Activated naive CD8-positive, alpha-beta T cell treated with anti-CD3 and anti-CD28 coated beads, Interleukin-2, amount 10 ng/mL, durations not matched to agents 7 days and 5 days (primary cell): ENCODE measurements around the gene SLC7A5. TPM values are rescaled to one million over a fixed set of nuclear protein-coding genes. Genes with fewer than 3 reads are reported as not detected.
"Not testable (repeated sequence)": the region's sequence is repeated elsewhere in the genome, so short reads cannot be mapped to it uniquely, and the experiment has no call there.

Source experiments
- ATAC-seq: fragments of 150-1000 bp; cut with Tn5 transposase; one replicate; pipeline ENCODE4 v1.10.0; 2021; ENCODE audit warnings: low read depth, moderate library complexity
- POLR2A ChIA-PET: fragments of 350-600 bp; sonication (Branson Sonifier 250); formaldehyde crosslinking; loops from one replicate; lab custom pipeline; 2021; ENCODE audit warnings: antibody characterized with exemption; lab: Charles Lee
- DNase-seq: peaks from one replicate; pipeline ENCODE4 v3.0.0; 2021
- H3K27ac Mint-ChIP-seq: one replicate; pipeline ENCODE4 v1.8.0; 2022; ENCODE audit warnings: mild to moderate bottlenecking, mixed read lengths
- H3K27me3 Mint-ChIP-seq: one replicate; pipeline ENCODE4 v1.8.0; 2022; ENCODE audit warnings: mild to moderate bottlenecking, moderate library complexity, mixed read lengths
- H3K36me3 Mint-ChIP-seq: one replicate; pipeline ENCODE4 v1.8.0; 2021; ENCODE audit warnings: mild to moderate bottlenecking, mixed read lengths
- H3K4me1 Mint-ChIP-seq: one replicate; pipeline ENCODE4 v1.8.0; 2021; ENCODE audit warnings: mixed read lengths
- H3K4me3 Mint-ChIP-seq: one replicate; pipeline ENCODE4 v1.8.0; 2022; ENCODE audit warnings: mild to moderate bottlenecking, moderate library complexity, mixed read lengths
- H3K9me3 Mint-ChIP-seq: one replicate; pipeline ENCODE4 v1.8.0; 2021; ENCODE audit warnings: mixed read lengths
- microRNA-seq: library from miRNA; unstranded; fragments of <30 nt; microRNA quantifications from one replicate; pipeline ENCODE4 v1.2.0, GENCODE V29; 2022
- total RNA-seq, 2 experiments: library from RNA; stranded (reverse); gene quantifications; one replicate each; pipeline ENCODE4 v1.2.3, GENCODE V29; 2021

The SLC7A5 gene
- total RNA-seq, 2 experiments from 2014 or later, result 59.2 to 63.9 TPM

DNA sequence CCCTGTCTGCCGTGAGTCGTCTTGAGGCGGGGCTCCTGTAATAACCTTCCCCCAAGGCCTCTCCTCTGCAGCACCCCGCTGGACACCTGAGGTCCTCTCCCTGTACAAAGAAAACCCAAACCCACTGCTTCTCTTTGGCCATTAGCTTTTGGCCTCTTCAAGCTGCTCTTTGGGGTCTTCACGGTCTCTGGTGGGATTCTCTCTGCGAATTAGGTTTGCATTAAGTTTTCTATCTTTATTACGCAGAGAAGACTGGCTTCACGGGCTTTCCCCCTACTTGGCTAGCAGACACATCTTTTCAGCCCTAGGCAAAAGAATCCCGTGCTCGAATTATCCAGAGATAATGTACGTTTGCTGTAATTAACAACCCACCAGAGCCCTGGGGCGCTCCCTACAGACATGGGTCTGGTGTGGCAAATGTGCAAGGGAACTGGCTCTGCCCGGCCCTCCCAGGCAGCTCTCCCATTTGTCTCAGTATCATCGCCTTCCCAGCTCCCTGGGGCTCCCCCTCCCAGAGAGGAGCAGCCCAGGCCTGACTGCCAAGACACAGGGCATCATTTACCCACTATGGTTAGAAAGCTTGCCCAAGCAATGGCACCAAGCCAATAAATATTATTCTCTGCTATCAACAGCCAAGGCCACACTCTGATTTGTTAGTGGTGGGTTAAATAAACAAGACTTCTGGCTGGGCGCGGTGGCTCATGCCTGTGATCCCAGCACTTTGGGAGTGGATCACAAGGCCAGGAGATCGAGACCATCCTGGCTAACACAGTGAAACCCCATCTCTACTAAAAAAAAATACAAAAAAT is 78.8 kb downstream of the SLC7A5 start:
- POLR2A ChIA-PET, result interaction anchor here (0.6 kb wide), 1 partner anchor 52 kb away, joined by 4 read pairs; no protein-coding TSS in a partner anchor
- no peak for DNase-seq
- H3K9me3 Mint-ChIP-seq, result no peaks in the 10 kb centered on the region
- H3K4me1 Mint-ChIP-seq, result no peaks in the 10 kb centered on the region
- no peak overlapping the region for H3K27ac Mint-ChIP-seq
- H3K36me3 Mint-ChIP-seq, result no peaks in the 10 kb centered on the region
- no peak overlapping the region for H3K4me3 Mint-ChIP-seq
- no peak for ATAC-seq
- peaks cover 8% of the 10 kb centered on the region for H3K27me3 Mint-ChIP-seq

DNA sequence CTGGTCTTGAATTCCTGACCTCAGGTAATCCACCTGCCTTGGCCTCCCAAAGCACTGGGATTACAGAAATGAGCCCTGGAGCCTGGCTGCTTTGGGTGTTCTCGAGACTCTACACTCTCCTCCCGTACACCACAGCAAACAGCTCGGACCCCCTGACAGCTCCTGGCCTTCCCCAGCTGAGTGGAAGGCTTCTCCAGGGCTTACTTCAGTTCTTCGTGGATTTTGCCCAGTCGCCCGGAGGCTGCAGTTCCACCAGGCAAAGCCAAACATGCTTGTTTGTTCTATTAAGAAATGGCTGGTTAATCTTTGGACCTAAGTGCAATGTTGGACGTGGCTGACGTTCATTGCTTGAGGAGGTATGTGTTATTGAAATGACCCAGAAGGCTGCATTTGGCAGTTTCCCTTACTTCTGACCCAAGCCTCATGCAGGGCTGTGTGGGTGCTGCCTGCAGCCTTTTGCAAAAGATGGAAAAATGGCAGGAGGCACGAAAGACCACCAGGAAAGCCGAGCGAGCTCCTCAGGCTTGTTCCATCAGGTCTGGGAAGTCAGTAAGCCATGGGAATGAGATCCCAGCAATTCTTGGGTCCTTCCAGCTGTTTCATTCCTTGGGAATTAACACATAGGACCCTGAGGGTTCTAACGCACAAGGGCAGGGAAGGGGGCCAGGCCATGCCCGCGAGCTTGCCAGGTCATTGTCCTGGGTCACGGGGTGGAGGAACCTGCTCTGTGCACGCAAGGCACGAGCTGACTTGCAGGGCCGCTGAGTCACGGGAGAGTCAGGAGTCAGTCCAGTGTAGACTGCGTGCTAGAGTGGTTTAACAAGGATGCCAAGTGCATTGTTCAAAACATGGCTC is 79.6 kb downstream of the SLC7A5 start:
- Mint-ChIP-seq H3K36me3 (no peaks in the 10 kb centered on the region), H3K27me3 (peaks cover 8% of the 10 kb centered on the region), H3K4me3 (no peak overlapping the region), H3K4me1 (no peaks in the 10 kb centered on the region), H3K27ac (no peak overlapping the region), H3K9me3 (no peaks in the 10 kb centered on the region)
- POLR2A ChIA-PET, result no interaction called here
- no peak for DNase-seq
- ATAC-seq, result no peak

DNA sequence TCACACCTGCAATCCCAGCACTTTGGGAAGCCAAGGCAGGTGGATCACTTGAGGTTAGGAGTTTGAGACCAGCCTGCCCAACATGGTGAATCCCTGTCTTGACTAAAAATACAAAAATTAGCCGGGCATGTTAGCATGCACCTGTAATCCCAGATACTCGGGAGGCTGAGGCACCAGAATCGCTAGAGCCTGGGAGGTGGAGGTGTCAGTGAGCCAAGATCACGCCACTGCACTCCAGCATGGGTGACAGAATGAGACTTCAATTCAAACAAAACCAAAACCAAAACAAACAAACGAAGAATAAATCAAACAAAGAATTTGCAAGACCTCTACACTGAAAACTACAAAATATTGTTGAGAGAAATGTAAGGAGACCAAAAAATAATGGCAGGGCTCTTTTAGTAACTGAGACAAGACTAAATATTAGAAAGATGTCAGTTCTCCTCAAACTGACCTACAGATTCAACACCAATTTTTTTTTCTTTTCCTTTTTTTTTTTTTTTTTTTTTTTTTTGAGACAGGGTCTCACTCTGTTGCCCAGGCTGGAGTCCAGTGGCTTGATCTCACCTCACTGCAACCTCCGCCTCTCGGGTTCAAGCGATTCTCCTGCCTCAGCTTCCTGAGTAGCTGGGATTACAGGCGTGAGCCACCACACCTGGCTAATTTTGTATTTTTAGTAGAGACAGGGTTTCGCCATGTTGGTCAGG is 80.4 kb downstream of the SLC7A5 start:
- POLR2A ChIA-PET, ATAC-seq, H3K27me3 Mint-ChIP-seq: not testable (repeated sequence)

DNA sequence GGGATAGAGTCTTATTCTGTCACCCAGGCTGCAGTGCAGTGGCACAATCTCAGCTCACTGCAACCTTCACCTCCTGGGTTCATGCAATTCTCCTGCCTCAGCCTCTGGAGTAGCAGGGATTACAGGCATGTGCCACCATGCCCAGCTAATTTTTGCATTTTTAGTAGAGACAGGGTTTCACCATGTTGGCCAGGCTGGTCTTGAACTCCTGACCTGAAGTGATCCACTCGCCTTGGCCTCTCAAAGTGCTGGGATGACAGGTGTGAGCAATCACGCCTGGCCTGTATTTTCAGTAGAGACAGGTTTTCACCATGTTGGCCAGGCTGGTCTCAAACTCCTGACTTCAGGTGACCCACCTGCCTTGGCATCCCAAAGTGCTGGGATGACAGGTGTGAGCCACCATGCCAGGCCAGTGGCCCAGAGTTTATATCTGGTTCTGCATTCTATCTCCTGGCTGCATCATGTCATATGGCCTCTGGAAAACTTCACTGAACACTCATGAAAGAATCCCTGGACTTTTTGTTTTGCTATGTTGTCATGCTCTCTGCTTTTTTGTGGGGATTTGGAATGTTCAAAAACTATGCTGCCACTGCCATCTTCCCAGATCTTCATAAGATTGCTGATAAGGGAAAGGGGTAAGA is 81.7 kb downstream of the SLC7A5 start:
- H3K4me3 Mint-ChIP-seq, H3K27me3 Mint-ChIP-seq, DNase-seq, H3K36me3 Mint-ChIP-seq, ATAC-seq, H3K9me3 Mint-ChIP-seq, H3K4me1 Mint-ChIP-seq, POLR2A ChIA-PET: not testable (repeated sequence)
- H3K27ac Mint-ChIP-seq, result peak overlapping the region; percentile 21

More for the DNA sequence above, 80.4 kb downstream of the SLC7A5 start:
- not testable (repeated sequence) for H3K4me1 Mint-ChIP-seq, H3K4me3 Mint-ChIP-seq, DNase-seq, H3K27ac Mint-ChIP-seq, H3K9me3 Mint-ChIP-seq, H3K36me3 Mint-ChIP-seq

DNA sequence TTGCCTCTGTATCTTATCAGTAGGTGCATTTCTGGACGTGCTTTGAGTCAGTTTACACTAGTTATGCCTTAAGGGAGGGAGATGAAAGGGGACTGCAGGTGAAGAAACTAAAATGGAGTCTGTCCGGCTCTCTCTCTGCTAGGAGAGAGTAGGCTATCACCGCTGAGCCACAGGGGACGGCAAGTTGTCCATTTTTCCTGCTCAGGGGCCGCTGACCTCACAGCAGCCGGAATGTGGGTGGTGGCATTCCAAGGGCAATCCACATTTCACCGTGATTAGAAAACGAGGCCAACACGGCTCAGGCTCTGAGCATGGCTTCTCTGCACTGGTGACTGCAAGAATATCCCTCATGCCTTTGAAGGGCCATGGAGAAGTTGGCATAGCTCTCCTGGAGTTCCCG is 84.5 kb downstream of the SLC7A5 start:
- no peak for ATAC-seq
- H3K4me1 Mint-ChIP-seq, result peaks cover 21% of the 10 kb centered on the region
- POLR2A ChIA-PET, result no interaction called here
- no peak overlapping the region for H3K4me3 Mint-ChIP-seq
- H3K27me3 Mint-ChIP-seq, result peaks cover 3% of the 10 kb centered on the region
- DNase-seq, result no peak
- peak overlapping the region; percentile 34 for H3K27ac Mint-ChIP-seq
- no peaks in the 10 kb centered on the region for H3K9me3 Mint-ChIP-seq
- H3K36me3 Mint-ChIP-seq, result no peaks in the 10 kb centered on the region

DNA sequence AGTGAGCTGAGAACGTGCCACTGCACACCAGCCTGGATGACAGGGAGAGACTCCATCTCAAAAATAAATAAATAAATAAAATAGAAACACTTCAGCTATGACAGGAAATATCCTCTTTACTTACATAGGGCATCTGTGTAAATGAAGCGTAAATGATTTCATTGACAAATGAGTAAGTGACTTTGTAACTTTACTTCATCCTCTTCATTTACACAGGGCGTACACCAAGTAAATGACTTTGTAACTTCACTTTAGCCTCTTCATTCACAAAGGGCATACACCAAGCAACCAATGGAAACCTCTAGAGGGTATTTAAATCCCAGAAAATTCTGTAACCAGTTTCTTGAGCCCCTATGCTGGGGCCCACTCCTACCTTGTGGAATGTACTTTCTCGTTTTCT is 87.3 kb downstream of the SLC7A5 start:
- ATAC-seq (no peak), DNase-seq (no peak)
- Mint-ChIP-seq H3K27me3 (no peaks in the 10 kb centered on the region), H3K4me1 (peaks cover 37% of the 10 kb centered on the region), H3K4me3 (no peak overlapping the region), H3K9me3 (no peaks in the 10 kb centered on the region), H3K36me3 (no peaks in the 10 kb centered on the region), H3K27ac (no peak overlapping the region)
- POLR2A ChIA-PET, result interaction anchor here (0.7 to 3.8 kb wide), 5 partner anchors 18 to 86 kb away, joined by 3 to 191 read pairs (median 3); partner anchors contain the start of gene SLC7A5

DNA sequence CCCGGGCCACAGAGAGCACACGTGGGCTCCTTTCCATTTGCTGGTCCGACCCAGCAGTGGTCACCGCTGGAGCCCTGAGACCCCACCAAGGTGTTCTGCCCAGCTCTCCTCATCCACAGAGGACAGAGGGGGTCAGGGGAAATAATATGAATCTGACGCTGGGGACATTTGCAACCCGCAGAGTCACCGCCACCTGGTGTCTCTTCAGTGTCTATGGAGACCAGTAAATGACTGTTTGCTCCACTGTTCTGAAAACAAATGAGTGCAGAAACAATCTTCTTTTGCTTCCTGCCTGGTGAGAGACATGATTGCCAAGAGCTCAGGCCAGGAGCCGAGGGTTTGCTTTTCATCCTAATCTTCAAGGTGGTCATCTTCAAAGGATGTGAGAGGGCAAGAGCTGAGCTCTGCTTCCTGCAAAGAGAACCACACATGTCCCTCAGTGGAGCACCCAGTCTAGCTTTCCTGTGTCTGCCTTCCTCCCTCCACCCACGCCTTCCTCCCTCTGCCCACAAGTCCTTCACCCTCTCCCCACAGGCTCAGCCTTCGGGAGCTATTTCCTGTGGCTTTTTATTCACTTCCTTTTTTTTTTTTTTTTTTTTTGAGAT is 88.8 kb downstream of the SLC7A5 start:
- POLR2A ChIA-PET, result interaction anchor here (0.6 to 3.8 kb wide), 19 partner anchors 12 to 790 kb away, joined by 3 to 191 read pairs (median 8); partner anchors contain the start of genes BANP, KLHDC4 and SLC7A5
- Mint-ChIP-seq H3K9me3 (no peaks in the 10 kb centered on the region), H3K4me1 (peaks cover 39% of the 10 kb centered on the region), H3K27ac (peak overlapping the region; percentile 98), H3K27me3 (no peaks in the 10 kb centered on the region), H3K36me3 (no peaks in the 10 kb centered on the region), H3K4me3 (peak overlapping the region; percentile 78)
- ATAC-seq, result peak; percentile 24
- peak; percentile 56 for DNase-seq

Small RNA genes within 50 kb of the gene (microRNA-seq; reads per million reads assigned to microRNA genes)
- not detected for gene MIR6775

Other genes with a start within 250 kb of the SLC7A5 start
- gene KLHDC4, start 103.5 kb downstream of the SLC7A5 start, total RNA-seq, result 100 to 1,000 TPM in 1 of 2 experiments, 10 to 100 TPM in 1; 99.4 to 105 TPM
- gene CA5A, start 67.0 kb upstream of the SLC7A5 start, total RNA-seq, result not detected
- 10 to 100 TPM; 50.2 to 55.1 TPM for gene BANP, start 81.9 kb upstream of the SLC7A5 start, total RNA-seq